GM12873 (cell line): Measurements from ENCODE around the gene KAZN.

Experiments
- TF ChIP-seq, protein P1 (sequence below): IDR thresholded peaks from 2 replicates; pipeline ENCODE4 v1.5.1; 2012; ENCODE audit warnings: low read depth, mild to moderate bottlenecking, moderate library complexity, low read length, control low read depth; ENCODE audit not compliant: insufficient read depth; ENCODE audit errors: missing control alignments

KAZN gene

DNA sequence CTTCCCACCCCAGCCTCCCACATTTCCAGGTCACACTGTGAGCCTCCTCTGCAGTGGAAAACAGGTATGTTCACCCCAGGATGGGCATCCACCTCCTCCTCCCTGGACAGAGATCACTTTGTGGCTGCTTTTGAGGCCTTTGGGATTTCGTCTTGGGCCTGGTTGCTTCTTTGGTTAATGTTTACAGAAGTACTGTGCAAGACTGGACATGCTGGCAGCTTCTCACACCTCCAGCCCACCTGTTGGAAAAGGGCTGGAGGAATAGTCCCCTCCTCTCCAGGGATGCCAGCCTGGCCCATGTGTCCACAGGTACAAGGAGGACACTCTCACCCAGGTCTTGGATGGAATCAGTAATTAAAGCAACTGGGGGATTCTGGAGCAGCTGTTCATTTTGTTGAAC lies 56.1 kb downstream of the KAZN start:
- TF ChIP-seq, protein P1, sequence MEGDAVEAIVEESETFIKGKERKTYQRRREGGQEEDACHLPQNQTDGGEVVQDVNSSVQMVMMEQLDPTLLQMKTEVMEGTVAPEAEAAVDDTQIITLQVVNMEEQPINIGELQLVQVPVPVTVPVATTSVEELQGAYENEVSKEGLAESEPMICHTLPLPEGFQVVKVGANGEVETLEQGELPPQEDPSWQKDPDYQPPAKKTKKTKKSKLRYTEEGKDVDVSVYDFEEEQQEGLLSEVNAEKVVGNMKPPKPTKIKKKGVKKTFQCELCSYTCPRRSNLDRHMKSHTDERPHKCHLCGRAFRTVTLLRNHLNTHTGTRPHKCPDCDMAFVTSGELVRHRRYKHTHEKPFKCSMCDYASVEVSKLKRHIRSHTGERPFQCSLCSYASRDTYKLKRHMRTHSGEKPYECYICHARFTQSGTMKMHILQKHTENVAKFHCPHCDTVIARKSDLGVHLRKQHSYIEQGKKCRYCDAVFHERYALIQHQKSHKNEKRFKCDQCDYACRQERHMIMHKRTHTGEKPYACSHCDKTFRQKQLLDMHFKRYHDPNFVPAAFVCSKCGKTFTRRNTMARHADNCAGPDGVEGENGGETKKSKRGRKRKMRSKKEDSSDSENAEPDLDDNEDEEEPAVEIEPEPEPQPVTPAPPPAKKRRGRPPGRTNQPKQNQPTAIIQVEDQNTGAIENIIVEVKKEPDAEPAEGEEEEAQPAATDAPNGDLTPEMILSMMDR = no peak

DNA sequence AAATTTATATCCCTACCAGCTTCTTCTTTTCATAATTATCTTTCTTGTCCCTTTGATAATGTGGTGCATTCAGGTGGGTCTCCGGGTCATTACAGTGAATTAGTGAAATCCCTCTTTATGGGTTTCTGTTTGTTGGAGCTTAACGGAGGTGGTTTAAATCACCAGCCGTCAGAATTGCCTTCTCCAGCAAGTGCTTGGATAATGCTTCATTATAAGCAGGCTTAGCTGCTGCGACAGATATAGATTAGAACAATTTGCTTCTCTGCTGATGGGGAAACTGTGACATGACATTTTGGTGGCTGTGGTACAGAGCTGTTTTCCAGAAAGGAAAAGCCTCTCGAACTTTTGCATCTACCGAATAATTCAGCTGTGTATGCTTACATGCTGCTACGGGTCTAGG lies 56.9 kb downstream of the KAZN start:
- TF ChIP-seq, protein P1 = no peak

DNA sequence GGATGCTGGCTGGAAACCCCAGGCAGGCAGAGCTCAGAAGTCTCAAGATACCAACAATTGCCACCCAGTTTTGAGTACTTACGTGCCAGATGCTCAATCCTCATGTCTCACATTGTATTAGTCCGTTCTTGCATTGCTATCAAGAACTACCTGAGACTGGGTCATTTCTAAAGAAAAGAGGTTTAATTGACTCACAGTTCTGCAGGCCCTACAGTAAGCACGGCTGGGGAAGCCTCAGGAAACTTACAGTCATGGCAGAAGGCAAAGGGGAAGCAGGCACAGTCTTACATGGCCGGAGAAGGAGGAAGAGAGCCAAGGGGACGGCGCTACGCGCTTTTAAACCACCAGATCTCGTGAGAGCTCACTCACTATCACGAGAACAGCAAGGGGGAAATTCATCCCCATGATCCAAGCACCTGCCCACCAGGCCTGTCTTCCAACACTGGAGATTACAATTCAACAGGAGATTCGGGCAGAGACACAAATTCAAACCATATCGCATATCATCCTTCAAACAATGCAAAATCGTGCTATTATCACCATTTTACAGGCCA lies 58.0 kb downstream of the KAZN start:
- TF ChIP-seq, protein P1 = no peak

DNA sequence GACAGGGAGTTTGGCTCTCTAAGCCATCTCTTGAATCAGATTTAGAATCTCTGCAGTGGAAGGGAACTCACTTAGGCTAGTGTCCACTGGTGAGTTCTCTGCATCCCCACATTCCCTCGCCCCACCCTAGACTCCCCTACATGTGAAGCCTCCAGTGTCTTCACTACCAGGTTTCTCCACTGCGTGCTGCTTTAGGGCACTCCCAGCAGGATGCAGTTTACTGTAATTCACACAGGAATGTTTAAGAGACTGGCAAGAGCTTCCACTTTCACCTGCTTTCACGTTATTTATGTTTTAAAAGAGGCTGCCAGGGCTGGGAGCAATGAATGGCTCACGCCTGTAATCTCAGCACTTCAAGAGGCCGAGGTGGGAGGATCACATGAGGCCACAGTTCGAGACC lies 60.2 kb downstream of the KAZN start:
- TF ChIP-seq, protein P1 = no peak

DNA sequence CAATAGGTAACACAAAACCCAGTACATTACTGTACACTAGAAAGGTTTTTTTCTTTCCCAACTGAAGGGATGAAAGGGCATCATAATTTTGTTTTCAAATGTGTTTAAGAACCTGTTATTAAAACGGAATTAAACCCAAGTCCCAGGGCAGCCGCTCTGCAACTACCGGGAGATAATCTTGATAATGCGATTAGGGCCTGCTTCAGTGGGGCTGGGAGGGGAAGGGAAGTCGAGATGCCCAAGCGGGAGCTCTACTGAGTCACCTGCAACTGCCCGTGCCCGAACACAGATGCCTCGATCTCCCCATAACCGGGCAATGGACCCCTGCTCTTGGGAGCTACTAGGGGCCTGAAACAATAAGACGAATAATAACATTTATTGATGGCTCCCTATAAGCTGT lies 61.4 kb downstream of the KAZN start:
- TF ChIP-seq, protein P1 = no peak

DNA sequence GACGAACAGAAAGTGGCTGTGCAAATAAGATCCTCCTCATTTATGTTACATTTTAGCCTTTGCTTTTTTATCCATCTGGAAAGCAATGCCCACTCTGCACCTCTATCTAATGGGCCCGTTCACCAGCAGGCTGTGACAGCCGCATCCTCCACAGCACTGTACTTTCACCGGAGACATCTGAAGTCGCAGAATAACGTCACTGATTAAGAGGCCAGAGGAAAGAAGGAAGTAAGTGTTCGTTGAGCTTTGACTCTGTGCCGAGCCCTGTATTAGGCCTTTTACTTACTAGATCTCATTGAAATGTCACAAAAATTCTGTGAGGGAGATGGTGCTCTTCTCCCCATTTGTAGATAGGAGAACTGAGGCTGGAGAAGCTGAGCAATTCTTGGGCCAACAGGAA lies 62.3 kb downstream of the KAZN start:
- TF ChIP-seq, protein P1 = no peak

DNA sequence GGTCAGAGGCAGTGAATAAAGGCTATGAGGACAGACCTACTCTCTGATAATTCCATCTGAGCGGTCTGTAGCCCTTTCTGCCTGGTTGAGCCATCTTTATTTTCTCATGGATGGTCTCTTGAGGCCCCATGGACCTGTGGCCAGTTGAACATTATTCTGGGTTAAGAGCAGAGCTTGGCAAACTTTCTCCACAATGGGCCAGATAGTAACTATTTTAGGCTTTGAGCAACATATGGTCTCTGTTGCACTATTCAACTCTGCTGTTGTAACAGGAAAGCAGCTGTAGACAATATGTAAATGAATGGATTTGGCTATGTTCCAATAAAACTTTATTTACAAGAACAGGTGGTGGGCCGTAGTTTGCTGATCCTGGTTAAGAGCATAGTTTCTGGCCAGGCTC lies 62.7 kb downstream of the KAZN start:
- TF ChIP-seq, protein P1 = no peak
